ENCODE data around the gene BCL2. TPM values are rescaled to one million over a fixed set of nuclear protein-coding genes. Genes with fewer than 3 reads are reported as not detected.

The BCL2 gene
- total and polyA plus RNA-seq, 7 donors = 2.8 to 25.7 (median 11.3) TPM

GRCh38 chr18:63293935-63294334 is 25.6 kb downstream of the BCL2 start:
- Histone ChIP-seq H3K4me1 (peaks cover 0 to 54% (median 35%) of the 10 kb centered on the region in 4 donors), H3K9me3 (no peaks in the 10 kb centered on the region), H3K36me3 (no peaks in the 10 kb centered on the region), H3K4me3 (no peak overlapping the region), H3K27me3 (no peaks in the 10 kb centered on the region), H3K27ac (peak overlapping the region; percentile 1 to 64 (median 50))
- no peak for DNase-seq
- TF ChIP-seq EP300 (IDR thresholded peaks at IDR 0.05) (no peak), CTCF (IDR thresholded peaks at IDR 0.05) (no peak), POLR2A (IDR thresholded peaks at IDR 0.05) (no peak), POLR2AphosphoS5 (IDR thresholded peaks at IDR 0.05) (no peak)
- 92 to 95% methylated on average over 4 of the region's 4 CpGs for WGBS, 2 donors
- intact Hi-C loops (cut with DNase I) = no loop called here

- intact Hi-C loops (cut with DNase I) = no loop called here
- Histone ChIP-seq H3K36me3 (no peaks in the 10 kb centered on the region), H3K4me3 (no peak overlapping the region), H3K27me3 (no peaks in the 10 kb centered on the region), H3K4me1 (peaks cover 0 to 51% (median 35%) of the 10 kb centered on the region in 4 donors), H3K27ac (peak overlapping the region; percentile 1 to 64 (median 50)), H3K9me3 (no peaks in the 10 kb centered on the region)
- WGBS, 2 donors = 56 to 82% methylated on average over 11 of the region's 11 CpGs
- TF ChIP-seq EP300 (IDR thresholded peaks at IDR 0.05) = no peak
- no peak for TF ChIP-seq POLR2A (IDR thresholded peaks at IDR 0.05)
- TF ChIP-seq CTCF (IDR thresholded peaks at IDR 0.05) = no peak
- TF ChIP-seq POLR2AphosphoS5 (IDR thresholded peaks at IDR 0.05) = no peak
- DNase-seq = no peak
Observed at GRCh38 chr18:63292831-63293683, 26.5 kb downstream of the BCL2 start.

GRCh38 chr18:63291278-63291677 is 28.3 kb downstream of the BCL2 start:
- Histone ChIP-seq H3K36me3 (no peaks in the 10 kb centered on the region), H3K4me1 (peaks cover 0 to 50% (median 42%) of the 10 kb centered on the region in 4 donors), H3K27ac (no peak overlapping the region), H3K27me3 (no peaks in the 10 kb centered on the region), H3K9me3 (no peaks in the 10 kb centered on the region), H3K4me3 (no peak overlapping the region)
- intact Hi-C loops (cut with DNase I) = no loop called here
- no peak for DNase-seq
- TF ChIP-seq POLR2AphosphoS5 (IDR thresholded peaks at IDR 0.05) = no peak
- TF ChIP-seq POLR2A (IDR thresholded peaks at IDR 0.05) = no peak
- no peak for TF ChIP-seq EP300 (IDR thresholded peaks at IDR 0.05)
- no peak for TF ChIP-seq CTCF (IDR thresholded peaks at IDR 0.05)
- WGBS, 2 donors = 84 to 93% methylated on average over 5 of the region's 5 CpGs

GRCh38 chr18:63290821-63291200 is 28.8 kb downstream of the BCL2 start:
- peaks cover 0 to 50% (median 42%) of the 10 kb centered on the region in 4 donors for H3K4me1 ChIP-seq
- no peak overlapping the region for H3K27ac ChIP-seq
- no peaks in the 10 kb centered on the region for H3K27me3 ChIP-seq
- 79 to 93% methylated on average over 7 of the region's 7 CpGs for WGBS, 2 donors
- TF ChIP-seq EP300 (IDR thresholded peaks at IDR 0.05) = no peak
- TF ChIP-seq CTCF (IDR thresholded peaks at IDR 0.05) = no peak
- no peak for TF ChIP-seq POLR2A (IDR thresholded peaks at IDR 0.05)
- TF ChIP-seq POLR2AphosphoS5 (IDR thresholded peaks at IDR 0.05) = no peak
- no peak overlapping the region for H3K4me3 ChIP-seq
- no peaks in the 10 kb centered on the region for H3K9me3 ChIP-seq
- no peaks in the 10 kb centered on the region for H3K36me3 ChIP-seq
- DNase-seq = no peak
- intact Hi-C loops (cut with DNase I) = no loop called here

All from sigmoid colon (tissue), 7 donors.